GM18909 (cell line): ENCODE measurements around the gene PAPOLA.
A peak's percentile ranks its signal among the peaks of the same experiment; 100 is the strongest.

Source experiments
- ATAC-seq: cut with Tn5 transposase; IDR thresholded peaks from one replicate; pipeline ENCODE4 v1.9.1; 2021; ENCODE audit warnings: mild to moderate bottlenecking; ENCODE audit not compliant: unreplicated experiment, poor library complexity

Gene PAPOLA

DNA sequence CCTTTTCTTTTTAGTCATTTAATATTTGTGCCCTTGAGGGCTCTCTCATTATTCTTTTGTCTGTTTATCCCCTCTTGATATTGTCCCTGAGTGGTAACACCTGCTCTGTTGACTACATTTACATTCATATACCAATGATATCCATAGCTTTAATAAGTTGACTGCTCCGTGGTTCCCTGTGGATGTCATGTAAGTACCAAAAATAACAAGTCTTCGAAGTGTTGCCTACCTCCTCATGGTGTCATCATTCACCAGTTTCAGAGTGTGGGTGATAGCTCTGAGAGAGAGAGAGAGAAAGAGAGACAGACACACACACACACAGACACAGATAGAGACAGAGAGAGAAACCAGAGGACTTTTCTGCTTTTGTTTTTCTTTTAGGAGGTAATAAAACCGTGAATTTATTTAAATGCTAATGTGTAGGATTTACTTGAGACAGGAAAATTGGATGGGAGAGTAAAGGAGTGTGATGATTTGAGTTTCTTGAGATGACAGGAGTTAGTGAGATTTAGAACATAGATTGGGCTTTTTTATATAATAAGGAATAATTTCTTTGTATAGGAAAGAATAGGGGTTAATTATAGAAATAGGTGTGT, 52.2 kb downstream of the PAPOLA start:
- ATAC-seq = no peak

DNA sequence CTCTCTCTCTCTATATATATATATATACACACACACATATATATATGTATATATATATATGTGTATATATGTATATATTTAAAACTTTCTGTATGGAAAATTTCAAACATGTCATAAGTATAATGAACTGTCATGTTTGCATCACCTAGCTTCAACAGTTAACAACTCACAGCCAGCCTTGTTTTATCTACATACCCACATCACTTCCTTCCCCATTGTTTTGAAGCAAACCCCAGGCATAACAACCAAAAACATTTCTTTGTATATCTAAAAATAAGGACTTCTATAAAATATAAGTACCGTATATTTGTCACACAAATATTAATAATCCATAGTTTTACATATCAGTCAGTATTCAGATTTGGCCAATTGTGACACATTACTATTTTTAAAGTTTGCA, 57.4 kb downstream of the PAPOLA start:
- ATAC-seq = no peak

DNA sequence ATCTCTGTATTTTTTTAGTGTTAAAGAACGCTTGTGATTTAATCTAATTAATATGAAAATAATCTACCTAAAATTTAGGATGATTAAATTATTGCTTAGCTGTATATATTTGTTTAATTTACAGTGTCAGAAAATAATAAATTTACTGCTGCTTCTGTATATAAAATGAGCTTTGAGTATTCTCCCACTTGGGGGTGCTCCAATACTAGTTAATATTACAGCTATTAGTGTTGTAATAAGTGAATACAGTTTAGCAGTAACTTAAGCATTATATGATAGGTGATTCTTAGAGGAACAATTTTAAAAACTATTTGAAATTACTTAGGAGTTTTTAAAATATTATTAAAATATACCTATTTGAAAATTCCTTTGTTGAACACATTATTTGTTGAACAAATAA, 62.2 kb downstream of the PAPOLA start:
- no peak for ATAC-seq

DNA sequence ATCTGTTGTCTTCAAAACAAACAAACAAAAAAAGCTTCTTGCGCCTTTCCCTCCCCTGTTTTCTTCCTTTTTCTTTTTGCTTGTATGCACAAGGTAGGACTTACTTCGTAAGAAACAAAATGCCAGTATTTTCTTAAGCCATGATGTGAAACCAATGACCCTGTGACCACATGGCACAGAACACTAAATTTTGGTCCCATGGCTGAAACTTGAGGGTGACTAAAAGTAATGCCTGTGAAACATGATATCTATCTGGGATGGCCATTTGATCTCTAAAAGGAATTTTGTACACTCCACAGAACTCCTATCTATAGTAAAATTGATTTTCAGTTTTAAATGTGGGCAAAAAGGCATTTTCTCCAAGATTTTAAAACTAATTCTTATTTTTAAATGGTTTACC, 63.6 kb downstream of the PAPOLA start:
- ATAC-seq = no peak

DNA sequence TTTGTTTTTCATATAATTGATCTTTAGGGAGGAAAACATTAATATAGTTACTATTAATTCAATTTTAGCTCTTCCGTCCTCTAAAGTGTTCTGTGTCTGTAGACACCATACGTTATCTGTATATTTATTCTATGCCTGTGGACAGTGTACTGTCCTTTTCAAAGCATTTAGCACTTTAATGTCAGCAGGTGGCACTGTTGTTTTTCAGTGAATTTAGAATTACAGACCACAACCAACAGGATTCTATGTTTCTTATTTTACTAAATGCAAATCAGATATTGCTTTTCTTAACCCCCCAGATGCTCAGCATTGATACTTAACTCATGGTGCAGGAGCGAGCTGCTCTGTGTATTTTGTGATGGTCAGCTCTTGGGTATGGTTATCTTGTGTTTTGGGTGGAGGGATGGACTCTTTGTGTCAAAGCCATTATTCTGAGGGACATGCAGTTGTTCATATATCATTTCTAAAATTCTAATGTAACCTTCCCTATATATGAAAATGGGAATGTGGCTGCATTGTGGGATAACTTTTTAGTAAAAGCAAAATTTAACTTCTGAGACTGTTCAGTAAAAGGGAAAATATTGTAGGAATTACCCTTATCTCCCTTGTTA, 65.2 kb downstream of the PAPOLA start:
- ATAC-seq = peak; percentile 46

DNA sequence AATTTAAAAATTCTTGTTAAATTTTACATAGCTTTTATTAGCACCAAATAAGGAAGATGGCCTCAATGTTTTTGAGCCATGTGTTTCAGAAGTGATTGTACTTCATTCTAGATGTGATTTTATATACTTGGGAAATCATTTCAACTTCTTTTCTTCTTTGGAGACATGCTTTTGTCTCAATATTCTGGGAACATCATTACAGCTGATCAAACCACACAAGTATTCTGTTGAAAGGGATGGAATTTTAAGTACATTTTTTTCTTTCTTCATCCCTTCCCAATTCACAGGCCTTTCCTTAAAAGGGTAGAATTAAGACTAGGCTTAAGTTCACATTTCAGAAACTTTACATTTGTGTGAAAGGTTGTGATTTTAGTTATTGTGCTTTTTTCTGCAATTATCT, 66.4 kb downstream of the PAPOLA start:
- ATAC-seq = no peak

DNA sequence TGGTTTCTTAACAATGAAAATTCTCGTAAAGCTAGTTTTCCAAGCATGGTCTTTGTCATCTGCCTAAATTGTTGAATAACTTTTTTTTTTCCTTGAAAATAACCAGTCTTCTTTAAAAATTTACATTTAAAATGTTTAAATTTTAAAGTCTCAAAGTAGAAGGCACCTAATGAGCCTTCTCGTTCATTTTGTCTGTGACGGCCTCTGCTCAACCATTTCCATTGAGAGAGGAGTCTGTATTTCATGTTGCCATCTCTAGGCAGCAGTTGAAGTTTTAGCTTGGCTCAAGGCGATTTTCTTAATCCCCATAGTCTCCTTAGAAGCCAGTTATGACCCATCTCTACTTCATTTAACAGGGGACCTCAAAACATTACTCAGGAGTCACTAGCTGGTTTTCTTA, 69.1 kb downstream of the PAPOLA start:
- ATAC-seq = no peak

DNA sequence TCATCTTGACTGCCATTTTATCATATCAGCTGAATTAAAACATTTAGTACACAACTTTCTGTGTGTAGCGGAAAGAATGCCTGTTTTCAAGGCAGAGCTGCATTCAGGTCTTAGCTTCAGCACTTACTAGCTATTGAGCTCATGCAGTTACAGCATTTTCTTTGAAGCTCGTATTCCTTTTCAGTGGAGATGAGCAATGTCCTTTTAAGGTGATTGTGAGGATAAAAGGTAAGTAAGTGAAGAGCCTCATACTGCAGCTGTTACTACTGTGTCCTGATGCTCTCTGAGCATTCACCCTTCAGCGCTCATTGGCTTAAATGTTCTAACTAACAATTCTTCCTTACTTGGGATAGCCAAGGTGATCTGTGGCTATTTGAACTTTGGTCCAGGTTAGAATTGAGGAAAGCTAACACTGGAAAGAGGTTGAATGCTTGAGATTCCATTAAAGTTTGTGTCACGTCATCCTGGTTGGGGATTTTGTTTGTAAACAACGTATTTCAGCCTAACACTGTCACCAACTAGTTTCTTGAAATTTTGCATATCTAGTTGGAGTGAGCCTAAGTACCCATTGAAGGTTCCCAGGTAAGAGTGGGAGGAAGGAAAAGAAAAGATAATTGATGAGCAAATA, 71.4 kb downstream of the PAPOLA start:
- no peak for ATAC-seq

DNA sequence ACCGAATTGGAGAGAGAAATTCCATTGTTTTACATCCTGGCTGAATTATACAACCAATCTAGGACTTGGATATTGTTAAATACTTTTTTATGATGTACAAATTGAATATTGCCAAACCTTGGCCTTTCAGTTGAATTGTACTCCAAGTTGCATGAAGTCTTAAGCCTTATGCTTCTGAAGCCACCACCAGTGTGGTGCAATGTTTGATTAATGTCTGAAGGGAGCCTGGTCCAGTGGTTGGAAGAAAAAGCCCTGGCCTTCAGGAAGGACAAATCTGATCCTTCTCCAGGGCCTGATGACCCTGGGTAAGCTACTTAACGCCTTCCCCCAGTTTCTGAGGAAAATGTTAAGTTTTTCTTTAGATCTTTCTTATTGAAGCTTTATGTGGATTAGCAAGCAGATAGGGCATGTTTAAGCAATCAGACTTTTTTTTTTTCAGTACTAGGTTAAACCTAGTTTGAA, 72.0 kb downstream of the PAPOLA start:
- no peak for ATAC-seq

DNA sequence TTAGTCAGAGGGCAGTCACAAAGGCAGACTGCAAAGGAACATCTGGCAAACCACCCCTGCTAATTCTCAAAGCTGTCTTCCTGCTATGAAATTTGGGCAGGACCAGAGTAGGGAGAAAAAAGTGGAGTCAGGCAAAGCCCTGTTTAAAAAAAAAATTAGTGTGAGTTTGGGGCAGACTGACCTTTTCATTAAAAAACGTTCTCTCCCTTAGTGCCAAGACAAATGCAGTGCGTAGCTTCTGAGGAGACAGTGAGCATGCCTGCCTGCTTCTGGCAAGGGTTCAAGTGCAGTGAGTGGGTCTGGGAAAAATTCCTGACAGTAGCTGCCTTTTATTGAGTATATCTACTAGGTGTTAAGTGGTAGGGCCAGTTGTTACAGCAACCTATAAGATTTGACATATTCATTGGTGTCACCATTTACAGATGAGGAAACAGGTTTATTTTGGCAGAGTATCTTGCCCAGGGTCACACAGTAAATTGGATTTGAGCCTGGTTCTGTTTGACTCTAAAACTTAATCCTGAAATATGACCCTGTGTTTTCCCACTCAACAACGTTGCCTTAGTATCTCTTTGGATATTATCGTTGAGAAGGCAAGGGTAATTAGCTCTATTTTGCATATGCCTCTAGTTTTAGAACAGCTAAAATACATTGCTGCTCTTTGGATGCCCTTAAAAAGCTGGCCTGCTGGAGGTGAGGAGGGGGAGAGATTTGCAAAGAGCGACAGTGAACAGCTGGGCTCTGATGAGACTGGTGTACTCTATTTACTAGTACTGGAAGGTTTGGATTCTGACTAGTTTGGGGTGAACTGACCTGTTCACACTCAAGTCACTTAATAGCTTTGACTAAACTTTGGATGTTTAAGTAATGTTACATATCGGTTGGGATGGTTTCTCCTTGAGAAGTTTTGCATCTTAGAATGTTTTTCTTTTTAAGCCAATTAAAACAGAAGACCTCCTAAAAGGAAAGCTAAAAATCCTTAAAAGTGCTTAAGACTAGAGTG, 72.8 kb downstream of the PAPOLA start:
- no peak for ATAC-seq

DNA sequence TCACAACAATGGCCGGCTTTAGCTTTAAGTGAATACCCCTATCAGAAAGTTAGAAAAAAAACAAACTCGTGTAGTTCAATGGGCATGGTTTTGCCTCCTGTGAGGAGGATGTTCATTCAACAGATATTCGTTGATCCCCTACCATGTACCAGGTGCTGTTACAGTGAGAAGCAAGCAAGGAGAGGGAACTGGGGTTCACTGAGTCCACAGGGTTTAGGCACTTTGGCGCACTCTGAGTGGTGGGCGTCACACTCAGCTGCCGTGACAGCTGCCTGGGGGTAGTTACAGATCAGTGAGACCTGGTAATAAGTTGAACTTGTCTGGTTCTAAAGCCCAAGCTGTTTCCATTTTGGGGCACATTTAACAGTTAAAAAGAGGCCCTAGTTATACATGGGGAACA, 74.2 kb downstream of the PAPOLA start:
- no peak for ATAC-seq

DNA sequence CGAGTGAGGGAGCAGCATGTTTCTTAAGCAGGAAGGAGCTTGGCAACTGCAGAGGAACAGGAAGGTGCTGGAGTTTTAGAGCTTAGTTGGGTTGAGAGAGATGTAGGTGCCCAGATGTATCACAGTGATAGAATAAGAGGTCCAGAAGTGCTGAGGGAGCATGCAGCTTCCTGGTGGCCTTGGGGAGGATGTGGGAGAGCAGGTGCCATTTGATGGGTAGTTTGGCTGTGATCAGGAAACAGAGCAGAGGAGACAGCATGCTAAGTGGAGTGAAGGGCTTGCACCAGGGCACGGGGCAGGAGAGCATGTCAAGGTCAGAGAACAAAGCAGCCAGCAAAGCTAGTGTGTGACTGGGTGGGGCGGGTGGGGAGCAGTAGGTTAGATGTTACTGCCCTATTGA, 74.8 kb downstream of the PAPOLA start:
- no peak for ATAC-seq

DNA sequence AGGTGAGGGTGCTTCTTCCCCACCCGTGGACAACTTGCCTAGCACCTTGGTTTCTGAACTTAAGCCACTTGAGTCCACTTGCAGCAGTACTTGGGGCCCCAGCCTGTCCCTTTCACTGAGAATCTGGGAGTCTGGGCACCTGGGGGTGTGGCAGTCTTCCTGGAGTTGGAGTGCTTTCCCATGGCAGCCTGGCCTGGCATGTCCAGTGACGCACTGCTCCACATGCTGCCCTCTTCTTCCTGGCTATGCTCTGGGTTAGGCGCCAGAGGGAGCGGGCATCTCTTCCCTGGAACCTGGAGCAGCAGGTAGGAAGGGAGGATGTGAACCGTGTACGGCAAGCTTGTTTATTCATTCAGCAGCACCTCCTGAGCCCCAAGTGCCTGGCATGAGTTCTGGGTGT, 76.4 kb downstream of the PAPOLA start:
- ATAC-seq = no peak

DNA sequence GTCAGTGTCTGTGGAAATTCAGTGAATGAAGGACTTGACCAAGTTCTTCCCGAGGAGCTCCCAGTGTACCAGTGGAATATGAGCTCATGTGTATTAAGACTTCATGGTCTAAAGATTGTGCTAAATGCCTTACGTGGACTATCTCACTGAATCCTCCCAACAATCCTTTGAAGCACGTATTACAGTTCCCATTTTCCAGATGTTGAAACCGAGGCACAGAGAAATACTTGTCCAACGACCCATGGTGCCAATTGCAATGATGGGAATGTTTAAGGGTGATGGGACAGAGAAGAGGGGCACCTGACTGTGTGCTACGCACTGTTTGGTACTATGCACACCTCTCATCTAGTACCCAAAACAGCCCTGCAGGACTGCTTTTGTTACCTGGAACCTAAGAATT, 77.2 kb downstream of the PAPOLA start:
- ATAC-seq = no peak

DNA sequence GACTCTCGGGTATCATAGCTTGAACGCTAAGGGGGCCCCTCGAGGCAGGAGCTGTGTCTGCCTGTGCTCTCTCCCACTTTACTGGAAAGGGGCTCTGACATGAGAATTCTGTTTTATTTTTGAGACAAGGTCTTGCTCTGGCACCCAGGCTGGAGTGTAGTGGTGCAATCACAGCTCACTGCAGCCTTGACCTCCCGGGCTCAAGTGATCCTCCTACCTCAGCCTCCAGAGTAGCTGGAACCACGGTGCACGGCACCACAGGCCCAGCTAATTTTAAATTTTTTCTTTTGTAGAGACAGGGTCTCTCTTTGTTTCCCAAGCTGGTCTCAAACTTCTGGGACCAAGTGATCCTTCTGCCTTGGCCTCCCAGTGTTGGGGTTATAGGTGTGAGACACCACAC, 77.7 kb downstream of the PAPOLA start:
- ATAC-seq = no peak

DNA sequence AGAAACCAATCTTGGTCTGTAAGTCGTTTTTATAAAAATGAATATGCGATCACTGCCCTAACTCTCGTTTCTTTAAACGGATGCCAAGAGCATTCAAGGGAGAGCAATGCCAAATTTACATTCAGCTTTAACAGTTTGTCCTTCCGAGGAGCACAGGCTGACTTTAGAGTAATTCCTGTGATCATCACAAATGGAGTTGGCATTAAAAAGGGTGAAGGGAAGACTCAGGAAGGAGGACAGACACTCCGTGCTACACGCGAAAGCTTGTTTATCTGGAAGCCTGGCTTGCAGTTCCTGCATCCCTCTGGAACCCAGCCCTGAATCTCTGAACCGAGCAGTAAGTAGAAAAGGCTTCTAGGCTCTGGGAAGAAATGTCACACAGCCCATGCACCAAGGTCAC, 78.4 kb downstream of the PAPOLA start:
- no peak for ATAC-seq

DNA sequence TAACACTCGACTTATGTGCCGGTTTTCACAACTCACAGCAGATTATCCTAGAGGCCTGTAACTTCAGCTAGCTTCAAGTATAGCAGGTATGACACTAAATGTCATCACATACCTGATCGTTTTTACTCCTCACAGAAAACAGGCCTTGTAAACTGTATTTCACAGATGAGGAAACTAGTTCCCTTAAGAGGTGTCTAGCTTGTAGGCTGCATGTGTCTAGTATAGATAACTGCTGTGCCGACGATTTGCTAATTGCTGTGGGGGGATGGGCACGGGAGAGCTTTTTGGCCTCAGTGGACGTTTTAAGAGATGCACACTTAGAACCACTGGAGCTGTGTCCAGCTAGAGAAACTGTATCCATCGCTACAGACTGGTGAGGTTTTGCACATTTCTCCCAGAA, 78.8 kb downstream of the PAPOLA start:
- no peak for ATAC-seq

DNA sequence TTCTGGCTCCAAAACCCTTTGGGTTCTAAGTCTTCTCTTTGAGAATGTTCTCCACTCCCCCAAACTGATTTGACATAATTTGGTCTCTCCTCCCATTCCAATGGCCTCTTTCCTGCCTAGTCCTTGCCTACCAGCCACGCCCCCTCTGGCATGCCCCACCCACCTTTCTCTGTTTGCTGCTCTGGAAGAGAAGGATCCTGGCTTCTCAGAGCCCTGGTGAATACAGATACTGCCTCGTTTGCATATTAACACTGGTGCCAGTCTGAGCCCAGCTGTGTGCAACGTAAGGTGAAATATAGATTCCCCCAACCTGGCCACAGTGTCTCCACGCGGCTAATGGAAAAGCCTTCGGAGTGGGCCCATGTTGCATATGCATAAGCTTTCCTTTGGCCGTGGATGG, 79.7 kb downstream of the PAPOLA start:
- ATAC-seq = no peak

DNA sequence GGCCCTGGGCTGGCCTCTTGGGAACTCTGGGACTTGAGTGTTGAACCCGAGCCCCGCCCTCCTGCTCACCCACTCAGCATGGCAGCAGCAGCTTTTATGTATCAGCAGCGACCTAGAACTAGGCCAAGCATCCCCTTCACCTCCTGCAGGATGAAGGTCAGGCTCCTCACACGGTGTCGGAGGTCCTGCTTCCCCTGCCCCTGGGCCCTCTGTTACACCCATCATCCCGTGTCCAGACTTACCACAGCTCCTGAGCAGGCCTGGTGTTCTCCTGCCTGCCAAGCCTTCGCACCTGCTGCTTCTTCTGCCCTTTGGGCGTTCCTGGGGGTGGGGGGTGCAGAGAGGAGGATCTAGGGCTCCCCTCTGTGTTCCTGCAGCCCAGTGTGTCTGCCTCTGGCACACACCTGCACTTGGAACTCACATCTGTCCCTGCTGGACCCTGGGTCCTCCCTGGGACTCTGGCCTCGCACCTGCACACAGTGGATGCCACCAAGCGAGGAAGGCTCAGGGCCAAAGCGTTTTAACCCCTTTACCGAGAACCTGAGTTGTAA, 80.3 kb downstream of the PAPOLA start:
- ATAC-seq = no peak

DNA sequence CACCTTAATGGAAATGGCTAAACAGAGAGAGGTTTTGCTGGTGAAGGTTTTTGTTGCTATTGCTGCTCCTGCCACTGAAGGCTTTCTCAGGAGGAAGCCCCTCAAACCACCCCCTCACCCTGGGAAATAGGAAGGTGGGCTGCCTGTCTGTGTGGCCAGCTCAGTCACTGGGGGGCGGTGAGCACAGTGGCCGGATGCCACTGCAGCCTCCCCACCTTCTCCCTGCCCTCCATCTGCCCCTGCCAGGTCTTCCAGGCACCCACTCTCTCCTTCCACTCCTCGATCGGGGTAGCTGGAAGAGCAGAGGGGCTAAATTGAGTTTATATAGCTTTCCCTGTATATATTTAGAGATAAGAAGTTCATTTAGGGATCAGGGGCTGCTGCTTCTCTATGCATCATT, 80.8 kb downstream of the PAPOLA start:
- no peak for ATAC-seq
